Measurements from ENCODE around the gene OLFM2. TPM values are rescaled to one million over a fixed set of nuclear protein-coding genes. Genes with fewer than 3 reads are reported as not detected.
"Not testable (repeated sequence)": the region's sequence is repeated elsewhere in the genome, so short reads cannot be mapped to it uniquely, and the experiment has no call there.

Gene OLFM2
- total and polyA plus RNA-seq, 3 donors from 2014 or later = 15.9 to 27.0 (median 22.5) TPM

DNA sequence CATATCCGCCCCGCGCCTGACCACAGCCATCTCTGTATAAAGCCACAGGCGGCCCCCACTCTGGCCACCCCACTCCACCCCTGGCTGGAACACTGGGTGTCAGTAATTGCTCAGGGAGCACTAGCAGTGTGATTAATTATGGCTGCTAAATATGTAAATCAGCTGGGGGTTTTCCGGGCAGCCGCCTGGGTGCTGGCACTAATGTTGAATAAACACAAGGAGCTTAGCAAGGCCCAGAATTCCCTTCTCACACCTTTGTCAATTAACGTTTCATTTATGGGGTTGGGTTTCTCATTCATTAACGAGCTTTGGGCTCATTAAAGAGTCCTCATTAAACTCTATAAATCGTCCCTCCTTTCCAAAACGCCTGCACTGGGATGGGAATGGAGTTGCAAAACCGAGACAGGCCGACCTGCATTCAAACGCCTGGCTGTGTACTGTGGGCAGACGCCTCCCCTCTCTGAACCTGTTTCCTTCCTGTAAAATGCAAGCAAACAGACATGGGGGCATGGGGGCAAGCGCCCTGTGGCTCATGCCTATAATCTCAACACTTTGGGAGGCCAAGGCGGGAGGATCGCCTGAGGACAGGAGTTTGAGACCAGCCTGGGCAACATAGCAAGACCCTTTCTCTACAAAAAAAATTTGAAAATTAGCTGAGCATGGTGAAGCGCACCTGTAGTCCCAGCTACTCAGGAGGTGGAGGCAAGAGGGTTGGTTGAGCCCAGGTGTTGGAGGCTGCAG, 17.7 kb upstream of the OLFM2 start:
- TF ChIP-seq POLR2A (IDR thresholded peaks at IDR 0.05) (no peak), CTCF (IDR thresholded peaks at IDR 0.05) (no peak)
- no peak for DNase-seq
- intact Hi-C loops (cut with DNase I; ENCODE audit: low total_unique reads) = no loop called here
- Histone ChIP-seq H3K36me3 (ENCODE audit: low read depth, missing control alignments) (no peaks in the 10 kb centered on the region), H3K4me3 (no peak overlapping the region), H3K9me3 (no peaks in the 10 kb centered on the region), H3K27me3 (no peaks in the 10 kb centered on the region), H3K27ac (no peak overlapping the region), H3K4me1 (no peaks in the 10 kb centered on the region)
- WGBS, 2 donors = 78 to 85% methylated on average over 18 of the region's 18 CpGs

- 80 to 84% methylated on average over 5 of the region's 5 CpGs for WGBS, 2 donors
- intact Hi-C loops (cut with DNase I; ENCODE audit: low total_unique reads) = no loop called here
- no peak for TF ChIP-seq CTCF (IDR thresholded peaks at IDR 0.05)
- TF ChIP-seq POLR2A (IDR thresholded peaks at IDR 0.05) = no peak
- Histone ChIP-seq H3K4me3 (no peak overlapping the region), H3K36me3 (ENCODE audit: low read depth, missing control alignments) (no peaks in the 10 kb centered on the region), H3K27me3 (no peaks in the 10 kb centered on the region), H3K4me1 (peaks cover 3% of the 10 kb centered on the region), H3K9me3 (no peaks in the 10 kb centered on the region), H3K27ac (no peak overlapping the region)
- DNase-seq = no peak
Measured at GRCh38 chr19:9952276-9952675, 16.0 kb upstream of the OLFM2 start.

- intact Hi-C loops (cut with DNase I; ENCODE audit: low total_unique reads) = no loop called here
- Histone ChIP-seq H3K27me3 (no peaks in the 10 kb centered on the region), H3K4me3 (no peak overlapping the region), H3K27ac (no peak overlapping the region), H3K36me3 (ENCODE audit: low read depth, missing control alignments) (no peaks in the 10 kb centered on the region), H3K4me1 (peaks cover 3% of the 10 kb centered on the region), H3K9me3 (no peaks in the 10 kb centered on the region)
- TF ChIP-seq POLR2A (IDR thresholded peaks at IDR 0.05) (no peak), CTCF (IDR thresholded peaks at IDR 0.05) (no peak)
- 53 to 65% methylated on average over 4 of the region's 4 CpGs for WGBS, 2 donors
- no peak for DNase-seq
Measured at GRCh38 chr19:9947441-9947840, 11.1 kb upstream of the OLFM2 start.

- H3K4me3 ChIP-seq; H3K27ac ChIP-seq; intact Hi-C loops (cut with DNase I; ENCODE audit: low total_unique reads); DNase-seq; H3K9me3 ChIP-seq; H3K36me3 ChIP-seq (ENCODE audit: low read depth, missing control alignments); H3K4me1 ChIP-seq; H3K27me3 ChIP-seq: not testable (repeated sequence)
- WGBS, 2 donors = 89 to 94% methylated on average over 5 to 7 of the region's 7 CpGs
Measured at GRCh38 chr19:9946528-9947125, 10.3 kb upstream of the OLFM2 start.

DNA sequence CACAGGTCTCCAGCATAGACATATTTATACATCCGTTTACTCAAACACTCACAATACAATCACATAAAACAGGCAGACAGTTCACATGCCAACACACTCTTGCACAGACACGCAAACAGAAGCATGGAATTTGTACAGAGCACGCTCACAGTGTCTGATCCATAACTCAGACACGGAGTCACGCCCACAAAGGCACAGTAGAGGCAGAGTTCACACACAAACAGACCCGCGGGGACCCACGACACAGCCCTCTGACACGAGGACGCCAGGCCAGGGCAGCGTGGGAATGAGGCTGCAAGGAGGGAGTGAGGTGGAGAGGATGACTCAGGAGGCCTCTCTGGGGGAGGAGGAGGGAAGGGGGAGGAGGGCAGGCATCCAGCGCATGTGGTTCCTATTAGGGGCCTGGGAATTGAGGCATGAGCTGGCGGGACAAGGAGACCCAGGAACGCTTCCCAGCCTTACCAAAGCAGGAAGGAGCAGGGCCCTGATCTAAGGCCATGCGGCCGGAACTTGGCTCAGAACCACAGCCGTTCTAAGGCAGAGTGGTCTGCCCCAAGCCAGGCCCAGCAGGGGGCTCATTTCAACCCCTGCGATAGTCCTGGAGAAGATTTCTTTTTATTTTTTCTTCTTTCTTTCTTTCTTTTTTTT, 9.1 kb upstream of the OLFM2 start:
- intact Hi-C loops (cut with DNase I; ENCODE audit: low total_unique reads) = no loop called here
- H3K36me3 ChIP-seq (ENCODE audit: low read depth, missing control alignments) = no peaks in the 10 kb centered on the region

More for the DNA sequence above, 9.1 kb upstream of the OLFM2 start:
- no peak overlapping the region for H3K4me3 ChIP-seq
- H3K9me3 ChIP-seq = no peaks in the 10 kb centered on the region
- DNase-seq = peak; percentile 86
- H3K27ac ChIP-seq = peak overlapping the region in 1 of 2 donors; percentile 45
- H3K27me3 ChIP-seq = no peaks in the 10 kb centered on the region
- 30 to 42% methylated on average over 18 of the region's 18 CpGs for WGBS, 2 donors
- H3K4me1 ChIP-seq = peaks cover 3% of the 10 kb centered on the region
- TF ChIP-seq CTCF (IDR thresholded peaks at IDR 0.05) (no peak), POLR2A (IDR thresholded peaks at IDR 0.05) (no peak)
